DMS153 (cell line): Measurements from ENCODE around the gene NR5A1.

ENCODE experiments used
- DNase-seq: peaks from one replicate; lab custom pipeline; 2025; lab: John Stamatoyannopoulos, UW

NR5A1 gene

GRCh38 chr9:124498499-124499146, 8.6 kb downstream of the NR5A1 start:
- no peak for DNase-seq

GRCh38 chr9:124498040-124498439, 9.2 kb downstream of the NR5A1 start:
- DNase-seq, result no peak

GRCh38 chr9:124497441-124497840, 9.8 kb downstream of the NR5A1 start:
- no peak for DNase-seq

- DNase-seq, result no peak
Observed at GRCh38 chr9:124496463-124496862, 10.7 kb downstream of the NR5A1 start.

GRCh38 chr9:124496075-124496449, 11.1 kb downstream of the NR5A1 start:
- DNase-seq, result no peak

GRCh38 chr9:124495126-124496074, 11.8 kb downstream of the NR5A1 start:
- no peak for DNase-seq

GRCh38 chr9:124493794-124494479, 13.3 kb downstream of the NR5A1 start:
- DNase-seq, result no peak

- DNase-seq, result no peak
Observed at GRCh38 chr9:124493218-124493617, 14.0 kb downstream of the NR5A1 start.

- no peak for DNase-seq
Observed at GRCh38 chr9:124492818-124493217, 14.4 kb downstream of the NR5A1 start.

GRCh38 chr9:124491049-124491975, 15.9 kb downstream of the NR5A1 start:
- no peak for DNase-seq

GRCh38 chr9:124490004-124490403, 17.2 kb downstream of the NR5A1 start:
- no peak for DNase-seq

- DNase-seq, result no peak
Observed at GRCh38 chr9:124489222-124489621, 18.0 kb downstream of the NR5A1 start.

- DNase-seq, result no peak
Observed at GRCh38 chr9:124488641-124489210, 18.5 kb downstream of the NR5A1 start.

GRCh38 chr9:124487260-124488182, 19.7 kb downstream of the NR5A1 start:
- no peak for DNase-seq

GRCh38 chr9:124486778-124487259, 20.4 kb downstream of the NR5A1 start:
- DNase-seq, result no peak

- no peak for DNase-seq
Observed at GRCh38 chr9:124485936-124486335, 21.3 kb downstream of the NR5A1 start.

- DNase-seq, result no peak
Observed at GRCh38 chr9:124485201-124485600, 22.0 kb downstream of the NR5A1 start.

GRCh38 chr9:124483481-124483880, 23.7 kb downstream of the NR5A1 start:
- DNase-seq, result no peak

- no peak for DNase-seq
Observed at GRCh38 chr9:124482431-124483031, 24.7 kb downstream of the NR5A1 start.

- DNase-seq, result no peak
Observed at GRCh38 chr9:124481115-124481514, 26.1 kb downstream of the NR5A1 start.
